Uterus (tissue), 4 donors: Measurements from ENCODE around the gene LCNL1. TPM values are rescaled to one million over a fixed set of nuclear protein-coding genes. Genes with fewer than 3 reads are reported as not detected.

Source experiments
- DNase-seq, 2 donors: peaks; one replicate each; pipeline ENCODE4 v3.0.0-alpha.2; 2019 to 2020
- H3K27ac ChIP-seq, 2 donors: fragments of 200-600 bp; sonication (generic); 1 replicate in 1 of 2; 2 replicates in 1 of 2; pipeline ENCODE4 v1.5.1; 2016 to 2018
- H3K27me3 ChIP-seq, 2 donors: fragments of 200-600 bp; sonication (generic); one replicate each; pipeline ENCODE4 v1.5.1; 2018 to 2019; ENCODE audit warnings: control low read depth in 1 of 2
- H3K36me3 ChIP-seq, 2 donors: fragments of 200-600 bp; sonication (generic); one replicate each; pipeline ENCODE4 v1.5.1; 2019; ENCODE audit warnings: control low read depth in 1 of 2
- H3K4me1 ChIP-seq, 2 donors: fragments of 200-600 bp; sonication (generic); one replicate each; pipeline ENCODE4 v1.5.1; 2018 to 2019; ENCODE audit warnings: control low read depth in 1 of 2
- H3K4me3 ChIP-seq, 2 donors: fragments of 200-600 bp; sonication (generic); 1 replicate in 1 of 2; 2 replicates in 1 of 2; pipeline ENCODE4 v1.5.1; 2018 to 2019; ENCODE audit warnings: mild to moderate bottlenecking in 1 of 2
- H3K9me3 ChIP-seq, 2 donors: fragments of 200-600 bp; sonication (generic); one replicate each; pipeline ENCODE4 v1.5.1; 2019; ENCODE audit warnings: control low read depth in 1 of 2
- POLR2A ChIP-seq, 2 donors: fragments of 450-650 bp; IDR thresholded peaks; one replicate each; pipeline ENCODE4 v1.6.1; 2016; ENCODE audit warnings: antibody characterized with exemption in 2 of 2, mild to moderate bottlenecking in 1 of 2, moderate library complexity in 1 of 2
- intact Hi-C: fragments of 100-400 bp; cut with DNase I; formaldehyde crosslinking; loops from one replicate; pipeline ENCODE4 v1.15.1; 2023; ENCODE audit warnings: low total_unique reads
- total RNA-seq, 4 donors: library from RNA; depleted of rRNA in 3 of 4; stranded (reverse); fragments of >200 nt in 3 of 4; gene quantifications; one replicate each; pipeline versions ENCODE4 v1.1.0 to v1.2.4, GENCODE V29; 2014 to 2023
- TF ChIP-seq, protein P1 (sequence below), 4 experiments: fragments of 200-600 bp in 2 of 4; fragments of 450-650 bp in 2 of 4; sonication (generic) in 2 of 4; IDR thresholded peaks; one replicate each; pipeline ENCODE4 v1.5.1; 2016 to 2019; ENCODE audit warnings: antibody characterized with exemption in 4 of 4, mild to moderate bottlenecking in 2 of 4, moderate library complexity in 1 of 4
- donor health status: DM: yes; HTN: yes; CAD: no.

Gene LCNL1
- total RNA-seq, 4 donors from 2014 or later, result under 0.01 to 6.9 (median 0.54) TPM

DNA sequence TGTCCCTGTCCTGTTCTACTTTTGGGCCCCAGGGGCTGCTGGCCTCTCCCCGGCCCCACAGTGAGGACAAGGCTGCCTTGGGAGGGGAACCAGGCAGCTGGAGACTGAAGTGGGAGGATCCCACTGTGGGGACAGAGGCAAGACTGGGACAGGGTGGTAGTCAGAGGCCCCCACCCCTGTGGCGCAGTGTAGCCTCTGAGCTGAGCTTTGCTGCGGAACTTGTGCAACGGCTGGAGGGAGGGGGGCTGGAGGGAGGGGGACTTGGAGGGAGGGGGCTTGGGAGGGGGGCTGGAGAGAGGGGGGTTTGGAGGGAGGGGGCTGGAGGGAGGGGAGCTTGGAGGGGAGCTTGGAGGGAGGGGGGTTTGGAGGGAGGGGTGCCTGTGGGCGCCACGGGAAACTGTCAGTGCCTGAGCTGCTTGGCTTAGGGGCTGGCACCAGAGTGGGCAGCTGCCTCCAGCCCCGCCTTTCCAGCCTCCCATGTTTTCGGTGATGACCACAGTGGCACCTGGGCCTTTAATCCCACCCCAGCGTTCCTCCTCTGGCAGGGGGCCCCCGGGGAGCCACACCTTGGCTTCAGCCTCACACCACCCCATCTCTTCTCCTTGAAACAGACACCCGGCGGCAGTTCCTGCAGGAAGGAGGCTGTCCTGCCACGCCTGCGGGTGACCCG is 51.4 kb downstream of the LCNL1 start:
- intact Hi-C loops, result loop anchor here (5.0 kb wide), 1 partner anchor 247 kb away; no protein-coding TSS in a partner anchor
- H3K4me1 ChIP-seq, result peaks cover 0 to 4% of the 10 kb centered on the region in 2 donors
- H3K36me3 ChIP-seq, result no peaks in the 10 kb centered on the region
- H3K27me3 ChIP-seq, result no peaks in the 10 kb centered on the region
- DNase-seq, result no peak
- TF ChIP-seq POLR2A (IDR thresholded peaks at IDR 0.05), result no peak
- TF ChIP-seq, protein P1, sequence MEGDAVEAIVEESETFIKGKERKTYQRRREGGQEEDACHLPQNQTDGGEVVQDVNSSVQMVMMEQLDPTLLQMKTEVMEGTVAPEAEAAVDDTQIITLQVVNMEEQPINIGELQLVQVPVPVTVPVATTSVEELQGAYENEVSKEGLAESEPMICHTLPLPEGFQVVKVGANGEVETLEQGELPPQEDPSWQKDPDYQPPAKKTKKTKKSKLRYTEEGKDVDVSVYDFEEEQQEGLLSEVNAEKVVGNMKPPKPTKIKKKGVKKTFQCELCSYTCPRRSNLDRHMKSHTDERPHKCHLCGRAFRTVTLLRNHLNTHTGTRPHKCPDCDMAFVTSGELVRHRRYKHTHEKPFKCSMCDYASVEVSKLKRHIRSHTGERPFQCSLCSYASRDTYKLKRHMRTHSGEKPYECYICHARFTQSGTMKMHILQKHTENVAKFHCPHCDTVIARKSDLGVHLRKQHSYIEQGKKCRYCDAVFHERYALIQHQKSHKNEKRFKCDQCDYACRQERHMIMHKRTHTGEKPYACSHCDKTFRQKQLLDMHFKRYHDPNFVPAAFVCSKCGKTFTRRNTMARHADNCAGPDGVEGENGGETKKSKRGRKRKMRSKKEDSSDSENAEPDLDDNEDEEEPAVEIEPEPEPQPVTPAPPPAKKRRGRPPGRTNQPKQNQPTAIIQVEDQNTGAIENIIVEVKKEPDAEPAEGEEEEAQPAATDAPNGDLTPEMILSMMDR (IDR thresholded peaks at IDR 0.05), result no peak
- H3K9me3 ChIP-seq, result no peaks in the 10 kb centered on the region
- H3K4me3 ChIP-seq, result no peak overlapping the region
- no peak overlapping the region for H3K27ac ChIP-seq

DNA sequence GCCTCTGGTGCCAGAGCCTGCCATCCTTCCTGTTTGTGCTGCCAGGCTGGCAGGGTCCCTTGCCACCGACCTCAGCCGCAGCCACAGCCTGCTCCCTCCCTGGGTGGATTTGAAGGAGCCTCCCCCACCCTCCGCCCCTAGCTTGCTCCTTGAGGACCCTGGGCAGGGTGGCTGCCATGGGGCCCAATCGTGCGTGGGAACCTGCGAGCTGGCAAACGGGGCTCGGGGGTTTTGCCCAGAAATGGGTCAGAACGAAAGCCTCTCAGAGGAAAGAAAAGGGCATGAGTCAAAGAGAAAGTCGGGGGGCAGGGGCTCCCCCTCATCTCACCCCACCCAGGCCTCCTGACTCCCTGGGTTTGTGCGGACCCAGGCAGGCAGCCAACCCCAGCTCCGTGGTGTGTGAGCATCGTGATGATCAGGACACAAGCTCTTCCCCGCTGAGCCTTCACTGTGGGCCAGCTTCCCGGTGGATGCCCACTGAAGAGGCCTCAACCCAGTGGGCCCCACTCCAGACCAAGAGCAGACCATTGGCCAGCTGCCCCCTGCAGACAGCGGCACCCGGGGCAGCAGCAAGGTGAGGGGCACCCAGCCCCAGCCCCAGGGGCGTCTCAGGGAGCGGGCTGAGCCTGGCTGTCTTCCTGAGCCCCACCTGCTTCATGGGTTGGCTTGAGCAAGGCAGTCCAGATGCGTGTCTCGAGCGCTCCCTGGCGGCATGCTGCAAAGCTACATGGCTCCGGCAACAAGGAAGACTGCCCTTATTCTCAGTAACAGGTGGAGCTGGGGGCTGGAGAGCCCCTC is 52.1 kb downstream of the LCNL1 start:
- Histone ChIP-seq H3K9me3 (no peaks in the 10 kb centered on the region), H3K27ac (no peak overlapping the region), H3K4me3 (no peak overlapping the region), H3K27me3 (no peaks in the 10 kb centered on the region), H3K4me1 (no peaks in the 10 kb centered on the region), H3K36me3 (no peaks in the 10 kb centered on the region)
- intact Hi-C loops, result loop anchor here (5.0 kb wide), 1 partner anchor 248 kb away; no protein-coding TSS in a partner anchor
- TF ChIP-seq, protein P1 (IDR thresholded peaks at IDR 0.05), result peak; percentile 82 to 92 (median 88)
- no peak for TF ChIP-seq POLR2A (IDR thresholded peaks at IDR 0.05)
- peak; percentile 76 to 78 for DNase-seq

Other genes starting within 250 kb of the LCNL1 start
- 10 to 100 TPM in 3 of 4 donors, under 1 TPM in 1; 0.55 to 81.4 (median 20.4) TPM for gene LCN10, start 240.1 kb upstream of the LCNL1 start, total RNA-seq
- gene LCN6, start 234.5 kb upstream of the LCNL1 start, total RNA-seq, result 100 to 1,000 TPM in 2 of 4 donors, 10 to 100 TPM in 1, 1 to 10 TPM in 1; 1.2 to 164 (median 89.7) TPM
- gene LCN8, start 224.8 kb upstream of the LCNL1 start, total RNA-seq, result under 1 TPM in 1 of 4 donors, not detected in 3; 0.27 TPM
- gene LCN15, start 218.5 kb upstream of the LCNL1 start, total RNA-seq, result not detected
- 10 to 100 TPM in 3 of 4 donors, 1 to 10 TPM in 1; 3.5 to 48.9 (median 32.0) TPM for gene TMEM141, start 191.6 kb upstream of the LCNL1 start, total RNA-seq
- gene CCDC183, start 186.7 kb upstream of the LCNL1 start, total RNA-seq, result 1 to 10 TPM in 2 of 4 donors, not detected in 2; 2.0 TPM
- 10 to 100 TPM; 28.8 to 57.9 (median 39.6) TPM for gene RABL6, start 175.0 kb upstream of the LCNL1 start, total RNA-seq
- gene AJM1, start 140.5 kb upstream of the LCNL1 start, total RNA-seq, result 1 to 10 TPM in 3 of 4 donors, not detected in 1; 1.3 to 3.6 (median 3.6) TPM
- gene PHPT1, start 133.6 kb upstream of the LCNL1 start, total RNA-seq, result 10 to 100 TPM; 12.4 to 55.5 (median 31.4) TPM
- 1 to 10 TPM in 2 of 4 donors, under 1 TPM in 1, not detected in 1; 0.26 to 4.3 (median 4.2) TPM for gene MAMDC4, start 130.6 kb upstream of the LCNL1 start, total RNA-seq
- gene EDF1, start 116.7 kb upstream of the LCNL1 start, total RNA-seq, result 100 to 1,000 TPM in 3 of 4 donors, 10 to 100 TPM in 1; 75.6 to 244 (median 144) TPM
- 10 to 100 TPM in 3 of 4 donors, under 1 TPM in 1; 0.88 to 22.1 (median 11.9) TPM for gene TRAF2, start 96.5 kb upstream of the LCNL1 start, total RNA-seq
- 100 to 1,000 TPM in 1 of 4 donors, 10 to 100 TPM in 3; 67.4 to 111 (median 75.3) TPM for gene FBXW5, start 38.3 kb upstream of the LCNL1 start, total RNA-seq
- not detected for gene C8G, start 37.8 kb upstream of the LCNL1 start, total RNA-seq
- 10 to 100 TPM in 2 of 4 donors, 1 to 10 TPM in 1, not detected in 1; 5.4 to 43.2 (median 10.3) TPM for gene LCN12, start 30.7 kb upstream of the LCNL1 start, total RNA-seq
- 100 to 1,000 TPM in 1 of 4 donors, 10 to 100 TPM in 3; 13.5 to 116 (median 58.8) TPM for gene PTGDS, start 5.5 kb upstream of the LCNL1 start, total RNA-seq
- gene PAXX, start 9.4 kb downstream of the LCNL1 start, total RNA-seq, result 10 to 100 TPM; 14.2 to 39.5 (median 18.8) TPM
- 1 to 10 TPM in 2 of 4 donors, not detected in 2; 1.5 TPM for gene CLIC3, start 13.6 kb downstream of the LCNL1 start, total RNA-seq
- gene ABCA2, start 45.2 kb downstream of the LCNL1 start, total RNA-seq, result 10 to 100 TPM; 24.8 to 36.9 (median 26.1) TPM
- gene FUT7, start 49.1 kb downstream of the LCNL1 start, total RNA-seq, result not detected
- gene NPDC1, start 63.2 kb downstream of the LCNL1 start, total RNA-seq, result 100 to 1,000 TPM in 1 of 4 donors, 10 to 100 TPM in 3; 25.2 to 221 (median 59.2) TPM
- 10 to 100 TPM in 1 of 4 donors, 1 to 10 TPM in 1, not detected in 2; 2.4 to 11.5 TPM for gene ENTPD2, start 71.1 kb downstream of the LCNL1 start, total RNA-seq
- 1 to 10 TPM in 2 of 4 donors, under 1 TPM in 1, not detected in 1; 0.15 to 5.9 (median 1.0) TPM for gene SAPCD2, start 87.6 kb downstream of the LCNL1 start, total RNA-seq
- gene UAP1L1, start 94.5 kb downstream of the LCNL1 start, total RNA-seq, result 10 to 100 TPM in 1 of 4 donors, 1 to 10 TPM in 2, under 1 TPM in 1; 0.51 to 13.8 (median 5.3) TPM
- gene MAN1B1, start 104.0 kb downstream of the LCNL1 start, total RNA-seq, result 10 to 100 TPM; 32.9 to 65.0 (median 47.5) TPM
- gene DPP7, start 131.7 kb downstream of the LCNL1 start, total RNA-seq, result 100 to 1,000 TPM in 1 of 4 donors, 10 to 100 TPM in 3; 23.2 to 100 (median 76.8) TPM
- gene GRIN1, start 156.2 kb downstream of the LCNL1 start, total RNA-seq, result not detected
- gene LRRC26, start 187.1 kb downstream of the LCNL1 start, total RNA-seq, result under 1 TPM in 1 of 4 donors, not detected in 3; 0.29 TPM
- gene TMEM210, start 189.1 kb downstream of the LCNL1 start, total RNA-seq, result not detected
- 10 to 100 TPM in 3 of 4 donors, 1 to 10 TPM in 1; 6.7 to 65.6 (median 24.9) TPM for gene ANAPC2, start 205.6 kb downstream of the LCNL1 start, total RNA-seq
- gene SSNA1, start 205.7 kb downstream of the LCNL1 start, total RNA-seq, result 10 to 100 TPM; 17.1 to 47.1 (median 40.6) TPM
- 10 to 100 TPM in 1 of 4 donors, 1 to 10 TPM in 2, under 1 TPM in 1; 0.29 to 17.1 (median 5.5) TPM for gene TPRN, start 217.7 kb downstream of the LCNL1 start, total RNA-seq
- 10 to 100 TPM; 33.2 to 53.3 (median 38.7) TPM for gene TMEM203, start 222.7 kb downstream of the LCNL1 start, total RNA-seq
- 10 to 100 TPM in 1 of 4 donors, 1 to 10 TPM in 1, not detected in 2; 4.5 to 14.9 TPM for gene NDOR1, start 222.7 kb downstream of the LCNL1 start, total RNA-seq
- gene RNF208, start 239.2 kb downstream of the LCNL1 start, total RNA-seq, result 1 to 10 TPM in 1 of 4 donors, not detected in 3; 3.7 TPM
- gene CYSRT1, start 242.2 kb downstream of the LCNL1 start, total RNA-seq, result under 1 TPM in 1 of 4 donors, not detected in 3; 0.34 TPM
- under 1 TPM in 1 of 4 donors, not detected in 3; 0.21 TPM for gene RNF224, start 244.5 kb downstream of the LCNL1 start, total RNA-seq
- under 1 TPM in 1 of 4 donors, not detected in 3; 0.48 TPM for gene SLC34A3, start 247.9 kb downstream of the LCNL1 start, total RNA-seq